ENCODE measurements around the gene ZBTB20.
A peak's percentile ranks its signal among the peaks of the same experiment; 100 is the strongest.
"Not testable (repeated sequence)": the region's sequence is repeated elsewhere in the genome, so short reads cannot be mapped to it uniquely, and the experiment has no call there.

Gene ZBTB20

DNA sequence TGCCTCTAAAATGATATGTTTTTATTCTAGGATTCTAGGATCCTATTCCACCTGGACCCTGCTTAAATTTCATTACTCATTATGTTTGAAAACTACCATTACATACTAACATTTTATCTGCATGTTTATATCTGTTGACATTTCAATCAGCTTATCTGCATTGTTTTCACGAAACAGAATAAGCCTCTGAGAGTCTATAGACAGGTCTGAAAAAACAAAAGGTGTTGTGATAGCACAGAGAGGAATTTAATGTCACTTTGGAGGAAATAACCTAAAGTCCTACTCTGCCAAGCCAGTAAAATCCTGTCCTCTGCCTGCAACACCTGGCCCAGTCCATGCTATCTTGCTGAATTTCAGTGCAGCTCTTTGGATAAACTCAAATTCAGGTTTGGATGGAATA lies 315.2 kb downstream of the ZBTB20 start:
- no peak for DNase-seq (ENCODE audit: low spot score)

GRCh38 chr3:114830652-114831051 lies 316.4 kb downstream of the ZBTB20 start:
- DNase-seq (ENCODE audit: low spot score): no peak

- peak; percentile 41 for DNase-seq (ENCODE audit: low spot score)
Measured at GRCh38 chr3:114829783-114830182, 317.3 kb downstream of the ZBTB20 start.

GRCh38 chr3:114827495-114827894 lies 319.6 kb downstream of the ZBTB20 start:
- DNase-seq (ENCODE audit: low spot score): peak; percentile 66

DNA sequence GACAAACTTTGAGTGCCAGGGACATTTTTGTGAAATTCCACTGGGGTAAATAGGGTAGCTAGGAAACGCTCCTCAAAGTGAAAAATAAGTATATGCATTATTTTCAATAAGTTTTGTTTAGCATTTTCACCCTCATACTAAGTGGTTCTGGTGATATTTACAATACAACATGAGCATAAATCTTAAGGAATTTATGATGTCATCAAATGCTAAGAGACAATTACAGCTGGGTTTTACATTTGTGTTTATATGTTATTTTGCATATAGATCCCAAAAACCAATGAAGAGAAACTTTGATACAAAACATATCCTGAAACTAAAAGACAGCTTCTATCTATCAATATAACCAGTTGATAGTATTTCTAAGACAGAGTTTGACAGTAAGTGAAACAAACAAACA lies 323.1 kb downstream of the ZBTB20 start:
- no peak for DNase-seq (ENCODE audit: low spot score)

GRCh38 chr3:114823061-114823460 lies 324.0 kb downstream of the ZBTB20 start:
- no peak for DNase-seq (ENCODE audit: low spot score)

- no peak for DNase-seq (ENCODE audit: low spot score)
Measured at GRCh38 chr3:114816052-114816451, 331.0 kb downstream of the ZBTB20 start.

DNA sequence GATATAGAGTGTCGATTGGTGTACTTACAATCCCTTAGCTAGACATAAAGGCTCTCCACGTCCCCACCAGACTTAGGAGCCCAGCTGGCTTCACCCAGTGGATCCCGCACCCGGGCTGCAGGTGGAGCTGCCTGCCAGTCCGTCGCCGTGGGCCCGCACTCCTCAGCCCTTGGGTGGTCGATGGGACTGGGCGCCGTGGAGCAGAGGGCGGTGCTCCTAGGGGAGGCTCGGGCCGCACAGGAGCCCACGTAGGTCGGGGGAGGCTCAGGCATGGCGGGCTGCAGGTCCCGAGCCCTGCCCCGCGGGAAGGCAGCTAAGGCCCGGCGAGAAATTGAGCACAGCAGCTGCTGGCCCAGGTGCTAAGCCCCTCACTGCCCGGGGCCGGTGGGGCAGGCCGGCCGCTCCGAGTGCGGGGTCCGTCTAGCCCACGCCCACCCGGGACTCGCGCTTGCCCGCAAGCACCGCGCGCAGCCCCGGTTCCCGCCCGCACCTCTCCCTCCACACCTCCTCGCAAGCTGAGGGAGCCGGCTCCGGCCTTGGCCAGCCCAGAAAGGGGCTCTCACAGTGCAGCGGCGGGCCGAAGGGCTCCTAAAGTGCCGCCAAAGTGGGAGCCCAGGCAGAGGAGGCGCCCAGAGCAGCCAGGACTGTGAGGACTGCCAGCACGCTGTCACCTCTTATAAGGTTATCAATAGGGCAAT lies 334.4 kb downstream of the ZBTB20 start:
- not testable (repeated sequence) for DNase-seq (ENCODE audit: low spot score)

DNA sequence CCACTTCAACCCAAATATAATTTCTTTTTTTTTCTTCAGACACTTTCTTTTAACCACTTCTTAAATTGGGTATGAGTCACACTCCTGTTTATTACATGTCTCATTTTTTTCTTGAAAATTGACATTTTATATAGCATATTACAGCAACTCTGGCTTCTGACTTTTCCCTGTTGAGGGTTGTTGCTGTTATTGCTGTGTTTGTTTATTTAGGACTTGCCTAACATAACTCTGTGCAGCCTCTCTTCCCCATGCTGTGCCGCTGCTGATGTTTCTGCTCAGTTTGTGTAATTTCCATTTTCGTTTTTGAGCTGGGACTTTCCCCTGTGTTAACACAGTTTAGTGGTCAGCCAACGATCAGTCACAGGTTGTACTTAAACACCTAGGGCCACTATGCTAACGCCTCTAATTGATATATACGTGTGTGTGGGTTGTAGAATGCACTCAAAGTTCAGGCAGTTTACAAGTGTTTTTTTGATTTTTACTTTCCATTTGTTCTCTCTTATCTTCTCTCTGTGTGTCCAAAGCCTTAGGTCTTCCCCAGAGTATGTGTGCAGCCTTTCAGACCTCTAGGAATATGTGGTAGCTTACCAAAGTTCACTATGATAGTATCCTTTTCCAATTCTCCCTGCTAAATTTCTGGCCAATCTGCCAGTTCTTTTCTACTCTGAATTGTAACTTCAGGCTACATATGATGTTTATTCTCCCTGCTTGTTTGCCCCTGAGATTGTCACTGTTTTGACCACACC lies 337.2 kb downstream of the ZBTB20 start:
- DNase-seq (ENCODE audit: low spot score): peak; percentile 69

DNA sequence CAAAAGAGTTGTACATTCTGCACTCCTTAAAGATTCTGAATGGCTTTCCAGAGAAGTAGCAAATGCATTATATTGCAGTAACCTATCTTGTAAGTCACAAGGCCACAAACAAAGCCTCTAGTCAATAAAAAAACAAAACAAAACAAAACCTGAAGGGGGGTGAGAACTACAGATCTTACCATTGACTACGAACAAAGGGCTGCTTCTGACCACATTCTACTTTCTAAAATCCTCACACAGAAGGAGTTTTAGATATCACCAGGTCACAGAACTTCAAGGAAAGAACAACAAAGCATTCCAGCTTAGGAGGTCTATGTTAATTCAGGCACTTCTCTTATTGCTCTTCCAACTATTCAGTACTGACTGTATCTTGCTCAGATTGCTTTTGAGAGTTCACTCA lies 343.0 kb downstream of the ZBTB20 start:
- DNase-seq (ENCODE audit: low spot score): no peak

- DNase-seq (ENCODE audit: low spot score): no peak
Measured at GRCh38 chr3:114803042-114803695, 343.9 kb downstream of the ZBTB20 start.

DNA sequence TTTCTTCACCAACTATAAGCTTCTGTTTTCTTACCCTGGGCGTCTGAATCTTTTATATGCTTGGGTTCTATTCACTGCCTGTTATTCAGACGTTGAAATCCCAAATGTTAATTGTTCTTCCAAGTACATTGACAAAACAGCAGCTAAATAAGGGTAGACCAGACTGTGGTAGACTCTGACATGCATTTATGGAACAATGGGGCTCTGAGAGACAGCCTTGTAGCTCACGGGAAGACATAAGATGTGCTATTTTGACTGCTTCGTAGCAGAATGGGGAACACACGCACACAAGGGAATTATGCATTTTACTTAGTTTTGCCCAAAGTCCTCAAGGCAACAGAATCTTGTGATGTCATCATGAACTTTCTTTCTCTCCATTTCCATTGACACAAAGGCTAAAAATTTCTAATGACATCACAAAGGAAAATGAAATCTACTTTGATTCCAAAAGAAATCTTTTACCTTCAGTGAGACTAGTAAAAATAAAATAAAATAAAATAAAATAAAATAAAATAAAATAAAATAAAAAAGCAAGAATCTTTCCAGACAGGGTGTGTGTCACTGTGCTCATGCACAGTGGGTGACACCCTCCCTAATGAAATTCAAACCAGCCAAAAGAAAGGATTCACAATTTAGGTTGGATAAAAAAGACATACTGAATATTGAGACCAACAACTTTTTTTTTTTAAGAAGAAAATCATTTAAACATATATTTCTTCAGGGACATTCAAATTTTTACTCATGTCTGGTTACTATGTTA lies 346.6 kb downstream of the ZBTB20 start:
- peak; percentile 3 for DNase-seq (ENCODE audit: low spot score)

DNA sequence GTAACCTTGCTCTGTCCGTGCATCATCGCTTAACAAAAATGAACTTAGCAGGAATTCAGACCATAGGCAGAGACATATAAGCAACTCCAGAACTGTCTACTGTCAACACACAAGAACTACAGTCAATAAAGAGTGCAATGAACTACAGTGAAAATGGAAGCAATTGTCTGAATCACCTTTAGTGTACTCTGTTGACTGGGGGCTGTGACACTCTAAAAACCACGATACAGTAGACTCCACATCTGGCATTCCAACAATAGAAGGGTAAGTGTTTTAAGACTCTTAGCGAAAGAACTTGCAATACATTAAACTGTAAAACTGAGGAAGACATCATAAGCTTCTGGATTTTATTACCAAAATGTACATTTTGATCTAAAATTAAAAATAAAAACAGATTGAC lies 347.3 kb downstream of the ZBTB20 start:
- peak; percentile 50 for DNase-seq (ENCODE audit: low spot score)

- no peak for DNase-seq (ENCODE audit: low spot score)
Measured at GRCh38 chr3:114796796-114797195, 350.3 kb downstream of the ZBTB20 start.

GRCh38 chr3:114794894-114795630 lies 352.0 kb downstream of the ZBTB20 start:
- no peak for DNase-seq (ENCODE audit: low spot score)

DNA sequence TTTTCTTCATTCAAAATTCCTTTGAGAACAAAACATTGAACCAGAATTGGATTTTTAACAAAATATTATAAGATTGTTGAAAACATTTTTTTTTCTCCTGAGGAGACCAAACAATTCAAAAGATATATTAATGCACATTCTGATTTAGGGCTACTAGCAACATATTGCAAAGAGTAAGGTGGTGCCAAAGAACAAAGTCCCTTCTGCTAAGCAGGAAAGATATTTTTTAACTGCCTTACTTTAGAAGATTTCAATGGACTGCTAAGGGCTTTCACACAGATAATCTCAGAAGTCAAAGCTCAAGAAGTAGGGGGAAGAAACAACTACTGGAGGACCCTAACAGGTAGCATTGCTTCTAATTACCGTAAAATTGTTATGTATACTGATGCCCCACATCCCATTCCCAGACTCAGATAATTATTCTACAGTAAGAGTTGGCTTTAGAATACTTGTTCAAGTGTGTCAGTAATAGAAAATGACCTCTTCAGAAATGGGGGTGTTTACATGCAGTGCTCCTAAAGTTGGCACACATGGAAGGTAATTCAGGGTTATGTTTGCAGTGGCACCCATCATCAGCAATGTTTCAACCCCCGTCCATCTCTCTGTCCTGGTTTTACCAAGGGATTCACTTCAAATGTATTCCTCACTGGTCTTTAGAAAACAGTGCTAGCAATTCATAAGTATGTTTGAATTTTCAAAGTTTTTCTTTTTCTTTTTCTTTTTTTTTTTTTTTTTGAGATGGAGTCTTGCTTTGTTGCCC lies 354.7 kb downstream of the ZBTB20 start:
- DNase-seq (ENCODE audit: low spot score): no peak

DNA sequence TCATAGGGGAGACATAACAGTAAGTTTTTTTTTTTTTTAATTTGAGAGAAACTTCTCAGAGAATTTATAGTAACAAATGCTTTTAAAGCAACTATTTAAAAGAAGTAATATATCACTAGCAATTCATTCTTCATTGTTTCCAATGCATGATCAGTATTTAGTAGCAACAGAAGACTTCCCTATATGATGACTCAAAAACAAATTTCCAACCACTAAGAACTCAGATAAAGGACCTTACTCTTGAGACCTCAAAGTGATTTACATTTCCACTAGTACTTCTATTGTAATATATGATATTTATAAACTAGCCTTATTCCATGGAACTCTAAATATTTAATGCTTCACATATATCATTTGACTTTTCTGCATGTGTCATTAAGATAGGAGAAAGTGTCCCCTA lies 356.3 kb downstream of the ZBTB20 start:
- no peak for DNase-seq (ENCODE audit: low spot score)

DNA sequence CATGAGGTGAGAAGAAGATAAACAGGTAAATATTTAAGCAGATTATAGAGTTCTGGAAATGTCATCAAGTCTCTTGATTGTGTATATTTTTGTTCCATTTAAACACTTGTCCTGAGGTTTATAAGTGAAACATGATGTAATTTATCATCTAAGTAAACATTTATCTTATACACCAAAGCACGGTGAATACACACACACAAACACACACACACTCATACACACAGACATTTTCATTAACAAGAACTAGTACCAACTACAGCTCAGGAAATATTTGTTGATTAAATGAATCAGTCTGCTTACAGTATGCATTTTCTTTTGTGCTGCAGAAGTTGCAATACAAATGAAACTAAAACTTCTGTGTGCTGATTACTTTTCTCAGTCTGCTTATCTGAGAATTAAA lies 357.3 kb downstream of the ZBTB20 start:
- no peak for DNase-seq (ENCODE audit: low spot score)

DNA sequence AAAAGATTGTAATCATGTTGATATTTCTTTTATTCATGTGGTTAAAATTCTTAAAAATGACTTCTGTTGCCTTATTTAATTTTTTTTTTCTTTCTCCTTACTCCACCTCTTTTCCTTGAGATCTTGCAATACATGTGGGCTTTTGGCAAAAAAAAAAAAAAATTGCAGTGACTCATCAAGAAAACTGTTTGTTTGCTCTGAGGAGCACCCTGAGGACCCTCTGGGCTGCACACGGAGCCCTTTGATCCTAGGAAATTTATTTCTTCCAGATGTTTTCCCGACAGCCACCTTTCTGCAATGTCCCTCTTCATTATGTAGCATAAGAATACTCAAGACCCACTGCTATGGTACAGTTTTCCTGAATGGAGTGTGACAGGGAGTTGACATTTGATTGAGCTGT lies 371.7 kb downstream of the ZBTB20 start:
- no peak for DNase-seq (ENCODE audit: low spot score)

- no peak for DNase-seq (ENCODE audit: low spot score)
Measured at GRCh38 chr3:114770874-114771273, 376.2 kb downstream of the ZBTB20 start.

GRCh38 chr3:114764056-114764492 lies 383.0 kb downstream of the ZBTB20 start:
- DNase-seq (ENCODE audit: low spot score): peak; percentile 51

Measured in kidney tubule cell (primary cell).